ENCODE data around the gene TYSND1.

The TYSND1 gene

DNA sequence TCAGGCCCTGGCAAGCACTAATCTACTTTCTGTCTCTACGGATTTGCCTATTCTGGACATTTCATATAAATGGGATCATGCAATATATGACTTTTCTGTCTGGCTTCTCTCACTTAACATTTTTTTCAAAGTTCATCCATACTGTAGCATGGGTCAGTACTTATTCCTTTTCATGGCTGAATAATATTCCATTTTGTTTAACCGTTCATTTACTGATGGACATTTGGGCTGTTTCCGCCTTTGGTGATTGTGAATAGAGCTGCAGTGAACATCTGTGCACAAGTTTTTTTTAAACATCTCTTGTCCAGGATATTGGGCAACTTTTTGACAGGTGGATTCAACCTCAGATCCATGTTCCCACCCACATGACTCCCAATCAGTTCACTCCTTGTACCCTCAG lies 44.8 kb downstream of the TYSND1 start:
- DNase-seq = no peak

DNA sequence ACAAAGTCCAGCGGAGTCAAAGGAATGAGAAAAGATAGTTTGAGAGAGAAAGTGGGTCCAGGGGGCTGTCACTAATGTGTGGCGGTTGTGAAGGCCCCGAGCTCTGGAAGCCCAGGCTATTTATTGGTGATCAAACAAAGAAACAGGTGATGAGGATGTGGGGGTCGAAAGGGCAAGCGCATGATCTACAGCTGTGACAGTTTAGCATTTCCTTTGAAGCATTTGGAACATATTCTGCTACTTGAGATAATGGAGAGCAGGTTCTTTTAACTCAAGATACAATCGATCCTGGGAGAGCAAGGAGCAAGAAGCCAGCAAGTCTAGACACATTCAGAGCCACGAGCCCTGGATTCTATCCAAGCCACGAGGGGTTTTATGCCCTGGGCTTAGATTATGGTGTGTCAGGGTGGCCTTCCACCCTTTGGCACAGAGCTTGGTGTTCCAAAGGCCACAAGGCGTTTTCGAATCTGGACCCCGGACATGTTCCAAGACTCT lies 45.4 kb downstream of the TYSND1 start:
- DNase-seq = peak; percentile 8

DNA sequence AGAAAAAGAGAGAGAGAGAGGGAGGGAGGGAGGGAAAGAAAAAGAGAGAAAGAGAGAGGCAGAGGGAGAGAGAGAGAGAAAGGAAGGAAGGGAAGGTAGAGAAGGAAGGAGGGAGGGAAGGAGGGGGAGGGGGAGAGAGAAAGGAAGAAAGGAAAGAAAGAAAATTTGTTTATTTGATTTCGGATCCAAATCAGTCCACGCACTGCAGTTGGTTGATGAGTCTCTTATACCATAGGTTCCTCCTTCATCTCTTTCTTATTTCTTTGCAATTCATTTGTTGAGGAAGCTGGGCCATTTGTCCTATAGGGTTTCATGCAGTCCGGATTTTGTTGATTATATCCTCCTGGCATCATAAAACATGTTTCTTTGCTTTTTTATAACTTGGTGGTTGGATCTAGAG lies 48.2 kb downstream of the TYSND1 start:
- DNase-seq = no peak

DNA sequence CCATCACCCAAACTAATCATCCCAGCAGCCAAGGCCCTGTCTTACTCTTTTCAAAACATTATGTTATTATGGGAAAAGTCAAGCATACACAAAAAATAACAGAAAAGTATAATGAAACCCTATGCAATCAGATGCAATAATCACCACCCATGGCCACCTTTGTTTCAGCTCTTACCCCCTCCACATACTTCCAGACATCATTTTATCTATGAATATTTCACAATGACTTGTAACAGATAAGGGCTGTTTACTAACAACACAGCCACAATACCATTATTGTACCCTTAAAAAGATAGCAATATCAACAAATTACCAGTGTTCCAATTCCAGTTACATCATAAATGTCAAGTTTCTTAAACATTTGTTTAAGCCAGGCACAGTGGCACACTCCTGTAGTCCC lies 49.0 kb downstream of the TYSND1 start:
- DNase-seq = no peak

DNA sequence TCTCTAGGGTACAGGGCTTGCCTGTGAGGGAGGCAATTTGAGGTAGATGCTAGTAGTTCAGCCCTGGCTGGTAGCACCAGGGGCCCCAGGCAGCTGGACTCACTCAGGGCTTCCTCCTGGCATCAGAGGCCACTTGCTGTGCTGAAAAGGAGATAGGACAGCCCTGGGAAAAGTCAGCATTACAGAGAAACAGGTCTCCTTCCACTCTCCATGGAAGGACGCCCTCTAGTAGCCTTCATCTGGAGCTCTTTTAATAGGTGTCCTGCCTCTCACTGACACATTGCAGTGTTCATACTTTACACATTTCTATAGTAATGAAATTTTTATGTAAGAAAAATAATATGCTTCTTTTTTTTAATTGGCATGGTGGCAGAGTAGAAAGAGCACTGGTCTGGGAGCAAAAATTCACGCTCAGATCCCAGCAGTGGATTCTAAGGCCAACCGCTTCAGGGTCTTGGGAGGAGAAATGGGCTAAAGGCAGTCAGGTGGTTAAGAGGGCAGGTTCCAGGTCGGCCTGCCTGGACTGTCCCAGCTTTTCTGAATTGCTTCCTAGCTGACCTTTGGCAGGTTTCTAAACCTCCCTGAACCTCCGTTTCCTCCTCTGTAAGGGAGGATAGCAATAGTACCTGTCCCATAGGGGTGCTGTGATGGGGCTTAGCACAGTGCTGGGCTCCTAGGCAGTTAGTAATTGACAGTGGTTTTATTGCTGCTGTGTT lies 49.6 kb downstream of the TYSND1 start:
- DNase-seq = no peak

DNA sequence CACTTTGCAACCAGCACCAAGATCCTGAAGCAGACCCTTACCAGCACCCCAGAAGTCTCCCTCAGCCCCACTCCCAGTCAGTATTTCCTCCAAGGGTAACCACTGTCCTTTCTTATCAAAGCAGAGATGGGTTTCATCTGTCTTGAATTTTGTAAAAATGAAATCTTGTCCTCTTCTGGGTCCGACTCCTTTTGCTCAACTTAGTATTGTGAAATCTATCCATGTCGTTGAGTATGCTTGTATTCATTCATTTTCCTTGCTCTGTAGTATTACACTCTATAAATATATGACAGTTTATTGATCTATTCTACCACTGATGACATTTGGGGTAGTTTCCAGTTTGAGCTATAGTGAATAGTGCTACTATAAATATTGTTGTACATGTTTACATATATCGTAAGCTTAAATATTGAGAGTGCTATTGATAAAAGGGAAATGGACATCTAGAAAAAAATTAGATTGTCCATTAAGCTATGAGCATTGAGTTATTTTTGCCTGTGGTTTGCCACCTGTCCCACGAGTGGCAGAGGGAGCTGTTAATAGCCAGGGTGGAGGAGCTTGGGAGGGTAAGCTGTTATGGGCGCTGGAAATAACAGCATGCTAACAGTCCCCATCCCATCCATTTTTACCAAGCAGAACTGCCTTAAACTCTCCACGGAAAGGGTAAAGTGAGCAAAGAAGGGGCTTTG lies 50.3 kb downstream of the TYSND1 start:
- DNase-seq = no peak

DNA sequence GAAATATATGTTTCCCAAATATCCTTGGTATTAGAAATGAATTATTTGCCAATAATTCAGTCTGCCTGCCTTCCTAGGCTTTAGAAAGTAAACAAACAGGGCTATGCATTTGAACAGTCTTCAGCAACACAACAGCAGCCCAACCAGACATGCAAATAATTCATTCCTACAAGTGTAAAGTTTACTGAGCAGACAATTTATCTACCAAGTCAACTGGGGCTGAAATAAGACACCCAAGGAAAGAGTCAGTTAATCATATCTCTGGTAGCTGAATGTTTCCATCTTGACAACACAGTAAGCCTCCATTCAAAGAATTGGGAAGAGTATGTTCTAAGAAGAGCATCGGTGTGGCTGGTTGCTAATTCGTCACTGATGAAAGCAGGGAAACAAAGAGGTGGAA lies 52.2 kb downstream of the TYSND1 start:
- DNase-seq = no peak

DNA sequence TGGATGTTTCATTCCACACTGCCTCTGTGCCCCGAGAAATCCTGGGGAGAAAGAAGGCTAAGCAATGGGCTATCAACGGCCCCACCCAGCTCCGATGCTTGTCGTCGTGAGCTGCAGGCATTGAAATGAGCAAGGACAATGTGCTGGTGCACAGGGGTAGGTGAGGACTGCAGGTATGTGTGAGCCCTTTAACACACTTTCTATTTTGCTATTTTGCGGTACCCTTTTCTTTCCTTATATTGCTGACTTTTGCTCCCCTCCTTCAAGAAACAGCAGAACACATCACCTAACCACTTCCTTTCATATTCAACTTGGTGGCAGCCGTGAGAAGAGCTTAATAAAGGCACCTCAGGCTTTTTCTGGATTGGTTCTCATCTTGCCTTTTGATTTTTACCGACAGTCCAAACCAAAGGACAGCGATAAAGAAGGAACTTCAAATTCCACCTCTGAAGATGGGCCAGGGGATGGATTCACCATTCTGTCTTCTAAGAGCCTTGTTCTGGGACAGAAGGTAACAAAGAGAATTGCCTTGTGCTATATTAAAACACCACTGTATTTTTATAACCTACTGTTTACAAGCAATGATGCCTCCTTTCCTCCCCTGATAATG lies 53.1 kb downstream of the TYSND1 start:
- no peak for DNase-seq

DNA sequence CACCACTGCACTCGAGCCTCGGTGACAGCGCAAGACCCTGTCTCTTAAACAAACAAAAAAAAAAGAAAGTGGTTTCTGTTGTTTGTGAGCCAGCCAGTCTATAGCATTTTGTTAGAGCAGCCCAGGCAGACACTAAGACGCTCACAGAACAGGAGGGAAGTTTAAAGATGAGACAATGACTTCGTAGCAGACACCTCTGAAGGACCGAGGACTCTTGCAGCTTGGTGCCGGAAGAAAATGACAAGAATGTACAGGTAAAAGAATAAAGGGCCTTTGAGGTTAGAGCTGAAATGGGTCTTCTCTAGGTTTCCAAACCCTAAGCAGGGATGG lies 54.1 kb downstream of the TYSND1 start:
- DNase-seq = no peak

DNA sequence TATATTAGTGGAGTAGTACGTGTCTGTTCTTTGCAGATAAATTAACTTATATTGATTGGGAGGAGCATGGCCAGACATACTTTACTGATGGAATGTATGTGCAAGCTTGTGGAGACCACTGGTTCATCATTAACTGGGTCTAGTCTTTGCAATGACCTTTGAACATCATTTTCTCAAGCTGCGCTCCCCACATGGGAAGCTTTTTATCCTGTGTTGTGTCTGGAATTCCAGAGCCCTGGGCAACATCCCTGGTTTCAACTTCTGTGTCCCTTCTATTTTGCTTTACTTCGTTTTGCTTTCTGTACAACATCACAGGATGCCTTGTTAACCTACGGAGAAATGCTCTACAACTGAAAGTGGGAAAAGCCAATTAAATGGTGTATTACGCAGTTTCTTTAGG lies 55.5 kb downstream of the TYSND1 start:
- DNase-seq = no peak

DNA sequence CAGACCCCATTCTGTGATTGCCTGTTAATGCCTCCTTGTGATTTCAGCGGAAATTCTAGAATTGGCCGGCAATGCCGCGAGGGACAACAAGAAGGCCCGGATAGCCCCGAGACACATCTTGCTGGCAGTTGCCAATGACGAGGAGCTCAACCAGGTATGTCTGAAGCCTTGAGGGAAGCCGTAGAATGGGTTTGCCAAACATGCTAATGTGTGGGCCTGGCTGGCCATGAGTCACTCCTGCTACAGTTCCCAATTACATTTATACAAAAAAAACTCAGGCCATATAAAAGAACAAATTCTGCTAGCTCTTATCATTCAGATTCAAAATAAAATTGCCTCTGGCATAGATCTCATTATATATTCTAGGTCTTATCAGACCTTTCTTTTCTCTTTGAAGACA lies 56.5 kb downstream of the TYSND1 start:
- no peak for DNase-seq

DNA sequence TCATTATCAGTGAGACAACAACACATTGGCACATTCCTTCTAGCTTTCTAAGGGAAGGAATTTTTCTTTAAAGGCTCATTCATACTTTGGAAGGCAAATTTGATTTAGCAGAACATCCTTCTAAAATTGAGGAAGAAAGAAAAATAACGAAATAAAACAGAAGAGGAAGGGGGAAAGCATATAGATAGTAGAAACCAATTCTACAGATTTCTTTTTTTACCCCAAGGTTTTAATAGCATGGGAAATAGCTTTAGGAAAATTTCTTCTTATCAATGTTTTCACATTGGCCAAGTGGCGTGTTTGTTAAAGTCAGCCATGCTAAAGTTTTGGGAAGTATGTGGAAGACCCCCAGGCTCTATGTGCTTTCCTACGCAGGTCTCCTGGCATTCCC lies 58.2 kb downstream of the TYSND1 start:
- no peak for DNase-seq
